ENCODE results near the gene CYP4F3. TPM values are rescaled to one million over a fixed set of nuclear protein-coding genes. Genes with fewer than 3 reads are reported as not detected.
"Not testable (repeated sequence)": the region's sequence is repeated elsewhere in the genome, so short reads cannot be mapped to it uniquely, and the experiment has no call there.

Gene CYP4F3
- total RNA-seq, 1 donor from 2014 or later: 1.3 TPM

DNA sequence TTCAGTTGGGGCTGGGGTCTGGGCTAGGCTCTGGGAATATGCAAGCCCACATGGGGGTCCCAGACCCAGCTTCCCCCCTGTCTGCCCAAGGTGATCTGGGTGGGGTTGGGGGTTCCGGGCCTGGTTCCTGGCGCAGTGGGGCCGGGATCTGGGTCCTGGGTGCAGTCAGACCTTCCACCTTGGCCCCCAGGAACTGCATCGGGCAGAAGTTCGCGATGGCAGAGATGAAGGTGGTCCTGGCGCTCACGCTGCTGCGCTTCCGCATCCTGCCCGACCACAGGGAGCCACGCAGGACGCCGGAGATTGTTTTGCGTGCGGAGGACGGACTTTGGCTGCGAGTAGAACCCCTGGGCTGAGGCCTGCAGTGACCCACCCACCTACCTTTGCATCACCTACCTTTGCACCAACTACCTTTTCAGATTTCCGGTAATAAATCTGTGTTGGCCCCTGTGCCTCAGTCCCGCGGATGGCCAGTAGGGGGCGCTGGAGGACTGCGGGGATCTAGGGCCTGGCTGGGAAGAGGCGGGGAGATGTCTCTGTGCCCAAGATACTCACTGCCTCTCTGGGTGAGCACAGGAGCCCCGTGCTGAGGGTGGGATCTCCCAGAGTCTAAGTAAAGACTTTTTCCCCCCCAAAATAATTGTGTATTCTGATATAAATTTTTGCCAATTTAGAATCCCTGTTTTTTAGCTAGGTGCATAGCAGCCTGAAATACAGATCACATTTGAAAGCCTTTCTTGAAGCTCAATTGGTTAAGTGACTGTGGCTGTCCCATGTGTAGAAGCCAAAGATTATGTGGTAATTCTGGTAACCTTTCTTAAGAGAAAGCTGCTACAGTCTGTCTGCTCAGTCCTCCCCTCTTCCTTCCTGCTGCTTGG lies 11.5 kb upstream of the CYP4F3 start:
- peak; percentile 94 for DNase-seq (ENCODE audit: low spot score)

DNA sequence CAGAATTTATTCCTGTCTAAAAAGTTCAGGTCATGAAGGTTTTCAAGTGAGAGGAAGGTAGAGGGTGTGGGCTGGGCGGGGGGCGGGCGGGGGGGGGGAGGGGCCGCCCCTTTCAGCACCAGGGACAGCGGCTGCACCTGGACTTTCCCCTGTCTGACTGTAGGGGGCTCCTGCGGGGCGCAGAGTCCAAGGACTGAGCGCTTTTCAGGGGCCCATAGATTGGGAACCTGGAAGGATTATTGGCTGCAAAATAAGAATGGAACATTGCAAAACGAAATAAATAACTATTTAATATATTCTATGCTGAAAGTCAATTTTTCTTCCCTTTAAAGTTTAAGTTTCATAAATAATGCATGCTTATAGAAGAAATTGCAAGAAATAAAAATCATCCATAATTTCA lies 8.9 kb upstream of the CYP4F3 start:
- no peak for DNase-seq (ENCODE audit: low spot score)

DNA sequence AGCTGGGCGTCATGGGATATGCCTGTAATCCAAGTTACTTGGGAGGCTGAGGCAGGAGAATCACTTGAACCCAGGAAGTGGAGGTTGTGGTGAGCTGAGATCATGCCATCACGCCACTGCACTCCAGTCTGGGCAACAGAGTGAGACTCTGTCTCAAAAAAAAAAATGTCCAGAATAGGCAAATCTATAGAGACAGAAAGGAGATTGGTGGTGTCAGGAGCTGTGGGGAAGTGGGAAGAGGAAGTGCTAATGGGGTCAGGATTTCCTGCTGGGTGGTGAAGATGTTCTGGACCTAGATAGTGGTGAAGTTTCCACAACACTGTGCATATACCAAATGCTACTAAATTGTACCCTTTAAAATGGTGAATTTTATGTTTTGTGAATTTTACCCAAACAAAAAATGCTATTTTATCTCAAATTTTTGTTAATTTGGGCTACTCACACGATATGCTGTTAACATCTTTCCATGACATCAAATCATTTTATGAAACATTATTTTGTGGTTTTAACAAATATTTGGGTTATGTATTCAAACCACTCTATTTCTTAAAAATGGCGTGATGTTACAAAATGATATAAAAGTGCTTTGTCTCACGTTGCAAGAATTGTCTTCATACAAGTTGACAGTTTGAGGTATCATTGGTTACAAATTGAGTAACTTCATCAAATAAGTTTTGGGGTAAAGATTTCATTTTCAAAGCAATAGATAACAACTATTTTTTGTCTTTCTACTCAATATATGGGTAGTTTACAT lies 7.4 kb upstream of the CYP4F3 start:
- DNase-seq (ENCODE audit: low spot score): no peak

DNA sequence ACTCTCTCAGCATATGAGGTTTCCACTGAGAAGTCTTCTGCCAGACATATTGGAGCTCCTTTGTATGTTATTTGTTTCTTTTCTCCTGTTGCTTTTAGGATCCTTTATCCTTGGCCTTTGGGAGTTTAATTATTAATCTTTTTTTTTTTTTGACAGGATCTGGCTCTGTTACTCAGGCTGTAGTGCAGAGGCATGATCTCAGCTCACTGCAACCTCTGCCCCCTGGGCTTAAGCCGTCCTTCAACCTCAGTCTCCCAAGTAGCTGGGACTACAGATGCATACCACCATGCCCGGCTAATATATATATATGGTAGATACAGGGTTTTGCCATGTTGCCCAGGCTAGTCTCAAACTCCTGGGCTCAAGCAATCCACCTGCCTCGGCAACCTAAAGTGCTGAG lies 6.6 kb upstream of the CYP4F3 start:
- DNase-seq (ENCODE audit: low spot score): no peak

DNA sequence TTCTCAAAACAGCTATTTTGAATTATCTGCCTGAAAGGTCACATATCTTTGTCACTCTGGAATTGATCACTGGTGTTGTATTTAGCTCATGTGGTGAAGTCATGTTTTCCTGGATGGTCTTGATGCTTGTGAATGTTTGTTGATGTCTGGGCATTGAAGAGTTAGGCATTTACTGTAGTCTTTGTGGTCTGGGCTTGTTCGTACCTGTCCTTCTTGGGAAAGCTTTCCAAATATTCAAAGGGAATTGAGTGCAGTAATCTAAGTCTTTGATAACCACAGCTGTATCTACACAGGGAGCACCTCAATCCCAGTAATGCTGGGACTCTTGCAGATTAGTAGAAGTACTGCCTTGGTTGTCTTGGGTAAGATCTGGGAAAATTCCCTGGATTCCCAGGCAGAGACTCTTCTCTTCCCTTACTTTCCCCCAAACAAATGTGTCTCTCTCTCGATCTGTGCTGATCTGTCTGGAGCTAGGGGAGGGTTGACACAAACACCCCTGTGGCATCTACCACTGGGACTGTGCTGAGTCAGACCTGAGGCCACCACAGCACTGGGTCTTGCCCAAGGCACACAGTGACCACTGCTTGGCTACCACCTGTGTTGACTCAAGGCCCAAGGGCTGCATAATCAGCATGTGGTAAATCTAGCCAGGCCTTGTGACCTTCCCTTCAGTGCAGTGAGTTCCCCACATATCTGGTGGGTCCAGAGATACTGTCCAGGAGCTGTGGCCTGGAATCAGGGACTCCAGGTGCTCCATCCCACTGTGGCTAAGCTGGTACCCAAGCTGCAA lies 5.5 kb upstream of the CYP4F3 start:
- no peak for DNase-seq (ENCODE audit: low spot score)

DNA sequence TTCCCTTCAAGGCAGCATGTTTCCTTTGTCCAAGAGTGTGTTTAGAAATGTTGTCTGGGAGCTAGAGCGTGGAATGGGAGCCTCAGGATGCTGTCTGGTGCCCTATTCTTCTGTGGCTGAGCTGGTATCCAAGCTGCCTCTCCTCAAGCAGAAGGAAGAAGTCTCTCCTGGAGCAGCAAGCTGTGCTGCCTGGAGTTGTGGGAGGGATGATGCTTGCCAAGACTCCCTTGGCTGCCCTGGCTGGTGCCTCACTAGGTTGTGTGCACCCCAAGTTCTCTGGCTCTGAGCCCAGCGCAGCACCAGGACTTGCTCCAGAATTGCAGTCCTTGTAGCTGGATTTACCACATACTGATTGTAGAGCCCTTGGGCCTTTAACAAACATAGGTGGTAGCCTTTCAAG lies 4.7 kb upstream of the CYP4F3 start:
- DNase-seq (ENCODE audit: low spot score): no peak

DNA sequence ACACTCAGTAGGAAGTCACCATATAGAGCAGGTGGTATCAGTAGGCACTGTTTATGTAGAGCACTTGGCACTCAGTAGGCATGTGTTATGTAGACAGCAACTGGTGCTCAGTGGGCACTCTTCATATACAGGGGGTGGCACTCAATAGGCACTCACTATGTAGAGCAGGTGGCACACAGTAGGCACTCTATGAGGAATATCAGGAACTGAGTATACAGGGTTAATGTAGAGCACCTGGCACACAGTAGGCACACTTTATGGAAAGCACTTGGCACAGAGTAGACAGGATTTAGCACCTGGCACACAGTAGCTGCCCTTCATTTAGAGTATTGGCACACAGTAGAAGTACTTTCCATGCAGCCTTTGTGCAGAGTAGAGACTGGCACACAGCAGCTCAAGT lies 1.1 kb upstream of the CYP4F3 start:
- no peak for DNase-seq (ENCODE audit: low spot score)

DNA sequence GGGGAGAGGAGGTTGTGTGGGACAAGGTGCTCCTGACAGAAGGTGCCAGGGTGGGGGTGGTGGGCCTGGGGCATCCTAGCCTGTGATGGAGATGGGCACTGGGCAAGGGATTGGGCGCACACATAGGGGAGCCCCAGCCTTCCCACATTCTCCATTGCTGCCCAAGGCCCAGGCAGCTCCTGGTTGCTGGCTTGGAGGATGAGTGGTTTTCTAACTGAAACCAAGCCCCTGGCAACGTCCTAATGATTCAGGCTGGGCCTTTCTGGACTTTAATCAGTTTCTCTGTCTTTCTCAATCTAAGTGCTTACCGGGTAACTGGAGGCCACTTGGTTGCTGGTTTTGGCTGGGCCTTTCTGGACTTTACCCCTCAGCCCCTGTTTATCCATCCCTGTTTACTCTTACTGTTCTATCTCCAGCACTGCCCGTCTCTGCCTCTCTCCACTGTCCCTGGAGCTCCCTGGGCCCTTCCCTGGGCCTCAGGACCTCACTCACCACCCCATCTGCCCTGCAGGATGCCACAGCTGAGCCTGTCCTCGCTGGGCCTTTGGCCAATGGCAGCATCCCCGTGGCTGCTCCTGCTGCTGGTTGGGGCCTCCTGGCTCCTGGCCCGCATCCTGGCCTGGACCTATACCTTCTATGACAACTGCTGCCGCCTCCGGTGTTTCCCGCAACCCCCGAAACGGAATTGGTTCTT lies 354 bp downstream of the CYP4F3 start:
- DNase-seq (ENCODE audit: low spot score): no peak

DNA sequence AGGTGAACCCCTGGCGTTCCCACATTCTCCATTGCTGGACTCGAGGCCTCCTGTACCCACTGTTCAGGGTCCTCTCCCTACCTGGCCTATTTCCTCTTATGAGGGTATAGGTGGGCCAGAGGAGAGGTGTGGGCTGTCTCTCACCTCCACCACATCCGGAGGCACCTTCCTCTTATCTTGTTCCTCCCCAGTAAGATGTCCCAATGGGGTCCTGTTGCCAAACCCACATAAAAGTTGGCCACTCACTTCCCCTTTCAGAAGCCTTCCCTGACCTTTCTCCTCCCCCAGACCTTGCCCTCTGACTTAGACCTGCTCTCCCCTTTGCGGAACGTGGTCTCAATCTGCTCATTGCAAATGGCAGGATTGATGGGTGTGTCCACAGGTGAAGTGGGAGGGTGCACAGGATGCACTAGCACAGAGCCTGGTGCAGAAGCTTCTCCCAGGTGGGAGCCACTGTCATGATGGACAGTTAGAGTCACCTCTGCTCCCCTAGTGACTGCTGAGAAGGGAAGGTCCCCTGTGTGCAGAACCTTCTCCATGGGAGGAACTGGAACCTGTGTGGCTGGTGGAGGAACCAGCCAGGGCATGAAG lies 1.3 kb downstream of the CYP4F3 start:
- DNase-seq (ENCODE audit: low spot score): no peak

DNA sequence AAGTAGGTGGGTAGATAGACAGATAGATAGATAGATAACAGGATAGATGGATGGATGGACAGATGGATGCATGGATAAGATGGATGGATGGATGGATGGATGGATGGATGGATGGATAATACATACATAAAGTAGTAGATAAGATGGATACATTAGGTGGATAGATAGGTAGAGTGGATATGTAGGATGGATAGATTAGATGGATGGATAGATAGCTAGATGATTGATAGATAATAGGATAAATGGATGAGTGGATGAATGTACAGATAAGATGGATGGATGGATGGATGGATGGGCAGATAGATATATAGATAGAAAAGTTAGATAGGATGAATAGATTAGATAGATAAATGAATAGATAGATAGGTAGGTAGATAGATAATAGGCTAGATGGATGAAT lies 2.1 kb downstream of the CYP4F3 start:
- no peak for DNase-seq (ENCODE audit: low spot score)

DNA sequence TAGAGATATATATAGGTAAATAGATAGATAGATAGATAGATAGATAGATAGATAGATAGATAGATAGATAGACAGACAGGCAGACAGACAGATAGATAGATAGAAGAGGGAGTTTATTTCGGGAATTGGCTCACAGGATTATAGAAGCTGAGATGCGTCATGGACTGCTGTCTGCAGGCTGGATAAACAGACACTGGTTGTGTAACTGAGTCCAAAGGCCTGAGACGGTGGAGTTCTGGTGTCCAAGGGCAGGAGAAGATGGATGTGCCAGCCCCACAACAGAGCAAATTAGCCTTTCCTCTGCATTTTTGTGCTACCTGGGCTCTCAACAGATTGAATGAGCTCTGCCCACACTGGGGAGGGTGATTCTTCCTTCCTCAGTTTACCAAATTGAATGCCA lies 2.7 kb downstream of the CYP4F3 start:
- no peak for DNase-seq (ENCODE audit: low spot score)

DNA sequence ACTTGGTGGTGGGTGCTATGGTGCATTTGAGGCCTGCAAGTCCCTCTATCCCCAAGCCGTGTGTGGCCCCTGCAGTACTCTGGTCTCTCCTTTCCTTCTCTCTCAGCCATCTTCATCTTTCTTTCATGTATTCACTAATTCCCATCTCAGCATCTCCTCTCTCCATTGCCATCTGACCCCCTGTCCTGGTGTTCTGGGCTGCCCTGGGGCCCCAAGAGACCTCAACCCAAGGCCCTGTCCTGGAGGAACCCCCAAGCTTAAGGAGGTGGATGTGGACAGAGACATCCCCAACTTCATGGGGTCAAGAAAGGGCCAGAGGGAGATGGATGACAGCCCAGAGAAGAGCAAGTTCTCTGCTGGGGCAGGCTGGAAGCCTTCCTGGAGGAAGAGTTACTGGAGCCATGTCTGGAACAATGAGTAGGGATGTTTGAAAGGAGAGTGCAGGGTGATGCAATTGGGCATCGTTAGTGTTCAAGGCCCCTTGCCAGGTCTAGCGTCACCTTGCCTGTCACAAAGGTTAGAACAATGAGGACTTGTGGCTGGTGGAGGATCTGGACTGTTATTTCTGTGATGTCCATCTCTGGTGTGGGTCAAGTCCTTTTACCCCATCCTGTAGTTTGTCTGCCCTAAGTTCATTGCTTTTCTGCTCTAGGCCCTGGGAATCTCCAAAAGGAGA lies 3.5 kb downstream of the CYP4F3 start:
- DNase-seq (ENCODE audit: low spot score): no peak

DNA sequence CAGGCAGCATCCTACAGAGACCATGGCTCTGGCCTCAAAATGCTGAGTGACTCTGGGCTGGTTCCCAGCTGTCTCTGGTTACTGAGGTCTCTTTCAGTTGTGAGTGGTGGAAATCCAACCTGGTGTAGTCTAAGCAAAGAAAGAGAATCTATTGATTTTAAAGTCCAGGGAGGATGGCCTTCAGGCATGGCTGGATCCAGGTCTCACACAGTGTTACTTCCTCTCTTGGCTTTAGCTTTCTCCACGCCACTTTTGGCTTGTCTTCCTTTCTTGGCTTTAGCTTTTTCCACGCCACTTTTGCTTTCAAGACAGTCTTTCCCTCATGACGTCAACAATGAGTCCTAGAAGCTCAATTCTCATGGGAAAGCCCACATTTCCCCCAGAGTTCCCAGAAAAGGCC lies 4.1 kb downstream of the CYP4F3 start:
- DNase-seq (ENCODE audit: low spot score): no peak

DNA sequence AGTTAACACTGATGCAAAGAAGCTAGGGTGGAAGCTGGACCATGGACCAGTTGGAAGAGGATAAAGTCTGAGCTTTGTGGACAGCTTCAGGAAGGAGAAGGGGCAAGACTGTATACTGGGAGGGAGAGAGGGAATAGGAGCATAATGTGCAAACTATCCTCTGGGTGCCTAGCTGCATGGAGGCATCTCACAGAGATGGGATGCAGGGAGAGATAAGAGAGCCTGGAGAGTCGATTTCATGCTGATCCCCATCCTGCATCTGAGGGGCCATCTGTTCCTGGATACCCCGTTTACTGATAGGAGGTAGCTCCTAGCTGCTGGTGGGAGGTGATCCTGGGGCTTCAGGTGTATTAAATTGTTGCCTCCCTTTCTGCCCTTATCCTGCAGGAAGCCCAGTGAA lies 8.8 kb downstream of the CYP4F3 start:
- DNase-seq (ENCODE audit: low spot score): no peak

DNA sequence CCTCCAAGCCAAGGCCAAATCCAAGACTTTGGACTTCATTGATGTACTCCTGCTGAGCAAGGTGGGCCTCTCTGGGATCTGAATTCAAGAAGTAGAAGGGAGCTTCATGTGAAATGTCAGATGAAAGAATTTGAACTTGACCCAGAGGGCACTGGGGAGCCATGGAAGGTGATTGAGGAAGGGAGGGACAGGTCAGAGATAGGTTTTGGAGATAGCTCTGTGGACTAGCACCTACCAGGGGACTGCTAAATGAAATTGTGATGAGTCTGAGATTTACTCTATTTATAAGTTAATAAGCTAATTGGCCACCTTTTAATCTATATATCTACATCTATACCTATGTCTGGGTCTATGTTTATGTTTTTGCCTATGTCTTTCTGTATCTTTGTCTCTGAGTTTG lies 9.4 kb downstream of the CYP4F3 start:
- DNase-seq (ENCODE audit: low spot score): not testable (repeated sequence)

DNA sequence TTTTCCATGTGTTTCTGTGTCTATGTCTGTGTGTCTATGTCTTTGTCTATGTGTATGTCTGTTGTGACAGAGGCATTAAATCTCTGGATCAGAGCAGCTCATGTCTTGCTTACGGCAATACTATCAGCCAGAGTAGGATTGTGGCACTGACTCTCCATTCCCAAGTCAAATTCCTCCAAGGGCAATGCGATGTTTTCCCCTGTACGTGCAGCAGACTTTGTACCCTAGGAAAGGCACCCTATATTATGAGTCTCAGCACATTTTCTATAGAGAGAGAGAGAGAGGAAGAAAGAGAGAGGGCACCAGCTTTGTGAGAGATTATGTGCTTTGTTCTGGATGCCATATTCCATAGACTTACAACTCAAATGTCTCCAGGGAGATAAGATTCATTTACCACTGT lies 11.1 kb downstream of the CYP4F3 start:
- DNase-seq (ENCODE audit: low spot score): no peak

DNA sequence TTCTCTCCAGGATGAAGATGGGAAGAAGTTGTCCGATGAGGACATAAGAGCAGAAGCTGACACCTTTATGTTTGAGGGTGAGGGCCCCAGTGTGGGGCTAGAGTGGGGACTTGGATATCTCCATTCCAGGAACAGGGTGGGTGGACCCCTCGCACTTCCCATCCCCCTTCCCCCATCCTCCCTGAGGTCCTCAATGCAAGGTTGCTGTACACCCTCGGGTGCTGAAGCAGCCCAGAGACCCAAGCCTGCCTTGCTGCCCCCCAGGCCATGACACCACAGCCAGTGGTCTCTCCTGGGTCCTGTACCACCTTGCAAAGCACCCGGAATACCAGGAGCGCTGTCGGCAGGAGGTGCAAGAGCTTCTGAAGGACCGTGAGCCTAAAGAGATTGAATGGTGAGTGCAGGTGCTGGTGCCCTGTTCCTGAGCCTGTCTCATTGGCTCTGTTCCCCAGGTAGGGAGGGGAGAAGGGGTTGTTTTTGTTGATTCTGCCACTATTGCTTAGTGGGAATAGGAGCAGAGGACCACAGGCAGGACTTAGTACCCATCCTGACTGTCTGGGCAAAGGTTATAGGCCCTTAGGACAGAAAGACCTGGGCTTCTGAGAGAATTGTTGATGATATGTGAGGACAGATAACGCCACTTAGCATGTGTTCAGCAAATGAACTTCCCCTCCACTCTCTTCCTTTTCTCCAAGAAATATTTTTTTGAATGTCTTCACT lies 12.0 kb downstream of the CYP4F3 start:
- DNase-seq (ENCODE audit: low spot score): no peak

DNA sequence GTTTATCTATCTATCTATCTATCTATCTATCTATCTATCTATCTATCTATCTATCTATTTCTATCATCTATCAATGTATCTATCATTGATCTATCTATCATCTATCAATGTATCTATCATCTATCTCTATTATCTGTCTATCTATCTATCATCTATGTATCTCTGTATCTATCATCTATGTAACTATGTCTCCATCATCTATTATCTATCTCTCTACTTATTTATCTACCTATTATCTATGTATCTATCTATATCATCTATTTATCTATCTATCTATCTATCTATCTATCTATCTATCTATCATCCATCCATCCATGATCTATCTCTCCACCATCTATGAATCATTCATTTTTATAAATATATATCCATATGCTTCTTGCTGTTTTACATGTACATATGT lies 15.8 kb downstream of the CYP4F3 start:
- no peak for DNase-seq (ENCODE audit: low spot score)

DNA sequence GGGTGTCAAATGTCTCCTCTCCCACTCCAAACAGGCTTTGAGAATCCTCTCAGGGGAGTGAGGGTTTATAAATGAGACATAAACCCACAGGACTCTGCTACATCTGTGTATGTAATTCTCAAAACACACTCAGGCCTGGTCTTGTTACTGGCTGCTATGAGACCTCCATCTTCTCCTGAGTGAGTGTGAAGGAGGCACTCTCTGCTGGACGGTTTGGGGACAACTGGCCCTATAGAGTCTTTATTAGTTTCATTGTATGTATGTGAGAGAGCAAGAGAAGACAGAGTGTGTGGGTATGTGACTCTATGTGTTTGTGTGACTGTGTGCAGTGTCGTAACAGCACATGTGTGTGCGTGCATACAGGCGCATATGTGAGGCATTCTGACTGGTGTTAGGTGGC lies 22.6 kb downstream of the CYP4F3 start:
- no peak for DNase-seq (ENCODE audit: low spot score)

DNA sequence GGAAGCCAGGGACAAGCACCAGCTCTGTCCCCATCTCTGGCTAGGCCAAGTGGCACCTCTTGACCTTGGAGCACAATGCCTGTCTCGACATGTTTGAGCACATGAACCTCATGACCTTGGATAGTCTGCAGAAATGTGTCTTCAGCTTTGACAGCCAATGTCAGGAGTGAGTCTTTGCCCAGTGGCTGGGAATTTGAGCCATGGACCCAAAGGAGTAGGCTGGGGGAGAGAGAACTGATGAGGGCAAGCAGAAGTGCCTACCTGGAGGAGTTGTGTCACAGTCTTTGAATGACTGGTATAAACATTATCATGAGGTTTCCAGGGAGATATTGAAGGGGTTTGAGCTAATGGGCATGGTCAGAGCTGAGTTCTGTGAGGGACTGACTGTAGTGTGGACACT lies 25.5 kb downstream of the CYP4F3 start:
- DNase-seq (ENCODE audit: low spot score): no peak
